Heart right ventricle (tissue), 16 donors: ENCODE measurements around the gene ARMC7. TPM values are rescaled to one million over a fixed set of nuclear protein-coding genes. Genes with fewer than 3 reads are reported as not detected.
"Not testable (repeated sequence)": the region's sequence is repeated elsewhere in the genome, so short reads cannot be mapped to it uniquely, and the experiment has no call there.

Source experiments
- ATAC-seq, 8 donors: fragments of 200-7000 bp; cut with Tn5 transposase; one replicate each; pipeline ENCODE4 v1.9.1; 2020; ENCODE audit warnings: mild to moderate bottlenecking in 8 of 8, moderate library complexity in 8 of 8, moderate number of reproducible peaks in 1 of 8
- DNase-seq, 2 donors: peaks; one replicate each; pipeline ENCODE4 v3.0.0-alpha.2; 2020
- H3K27ac ChIP-seq, 10 donors: fragments of 200-600 bp; sonication (generic) in 2 of 10; one replicate each; pipeline versions ENCODE4 v1.5.0 to v1.8.0; 2020 to 2022; ENCODE audit warnings: mild to moderate bottlenecking in 3 of 10
- H3K27me3 ChIP-seq, 7 donors: fragments of 200-600 bp; one replicate each; pipeline ENCODE4 v1.8.0; 2021 to 2022; ENCODE audit warnings: mild to moderate bottlenecking in 2 of 7
- H3K36me3 ChIP-seq, 9 donors: fragments of 200-600 bp; sonication (generic) in 1 of 9; one replicate each; pipeline versions ENCODE4 v1.5.0 to v1.8.0; 2020 to 2022; ENCODE audit warnings: mild to moderate bottlenecking in 2 of 9
- H3K4me1 ChIP-seq, 9 donors: fragments of 200-600 bp; sonication (generic) in 1 of 9; one replicate each; pipeline versions ENCODE4 v1.5.0 to v1.8.0; 2020 to 2022; ENCODE audit warnings: mild to moderate bottlenecking in 4 of 9
- H3K4me3 ChIP-seq, 10 donors: fragments of 200-600 bp; sonication (generic) in 2 of 10; one replicate each; pipeline versions ENCODE4 v1.5.0 to v1.8.0; 2020 to 2022; ENCODE audit warnings: mild to moderate bottlenecking in 7 of 10, moderate library complexity in 2 of 10
- H3K9me3 ChIP-seq, 11 donors: fragments of 200-600 bp in 10 of 11; sonication (generic) in 2 of 11; one replicate each; pipeline versions ENCODE4 v1.5.0 to v1.8.0; 2013 to 2022; ENCODE audit warnings: mild to moderate bottlenecking in 2 of 11, control low read depth in 1 of 11, moderate library complexity in 1 of 11
- WGBS, 2 donors: extraction: QIAGEN DNeasy Blood & Tissue Kit; methylation state at CpG; one replicate each; pipeline ENCODE4 v1.1.7; 2013; ENCODE audit warnings: inconsistent platforms in 1 of 2; 5-methylcytosine and 5-hydroxymethylcytosine counted together
- intact Hi-C, 10 donors: fragments of 100-400 bp; cut with DNase I; formaldehyde crosslinking; loops; one replicate each; pipeline versions ENCODE4 v1.11.1 to v1.14.2; 2022
- polyA plus RNA-seq, 2 donors: library from polyadenylated mRNA; stranded (reverse); fragments of 200-250 nt; gene quantifications; one replicate each; pipeline ENCODE4 v1.2.3, GENCODE V29; 2013
- total RNA-seq, 10 donors: library from RNA; stranded (reverse); fragmentation: NEBNext Ultra II Directional in 3 of 10; extraction: Animal tissue kit (Norgen Biotek cat#: 25700) in 3 of 10; gene quantifications; one replicate each; pipeline versions ENCODE4 v1.2.1 to v1.2.4, GENCODE V29; 2021 to 2023
- TF ChIP-seq, protein P1 (sequence below), 9 donors: fragments of 200-600 bp; sonication (generic) in 2 of 9; IDR thresholded peaks; one replicate each; pipeline versions ENCODE4 v1.5.0 to v1.8.0; 2021 to 2022; ENCODE audit warnings: antibody characterized with exemption in 9 of 9, mild to moderate bottlenecking in 5 of 9, moderate library complexity in 1 of 9
- donor health status: Arrhythmogenic right ventricular cardiomyopathy.
- donor health status: ischemic (EF 13 %, LVEDD 7.1; RV severe dilation, severe dysfunction).
- donor health status: healthy with polysubstance abuse.
- donor health status: DM: no; HTN: yes; CAD: no.
- donor health status: DM: no; HTN: no; CAD: no.
- donor health status: ischemic (EF 25% LVEDD 6.9; RV normal size, moderate dysfunction).
- donor health status: ischemic (EF 25% LVEDD 5.7; RV mildly dilated, moderate dysfunction).
- donor health status: healthy.
- donor health status: DM: yes; HTN: yes; CAD: no.
- donor health status: Ischemic cardiomyopathy.
- donor health status: ischemic (EF 35%, LVEDD 5.7; RV mildly dilated, moderate dysfunction).
- donor health status: nonischemic (EF 11% LVEDD 7.7; RV severe dilation, severe dysfunction).
- donor health status: DM: yes; HTN: yes; CAD: no.
- donor health status: PGD.
- donor health status: ischemic (EF 29% LVEDD 5.4; RV normal size, mild dysfunction).
- donor health status: nonischemic (EF 23%, LVEDD 6.1; RV moderate dilation, normal function).

Gene ARMC7
- total and polyA plus RNA-seq, 12 donors, result 3.1 to 7.9 (median 5.2) TPM

- WGBS, 2 donors, result 2 to 3% methylated on average over 48 to 67 of the region's 67 CpGs
- peak; percentile 96 to 99 for DNase-seq
- intact Hi-C loops, result loop anchor here in 2 of 10 donors (2.0 to 5.0 kb wide), 2 partner anchors 28 to 42 kb away; partner anchors contain the start of gene SUMO2 (in 1 of the 2)
- Histone ChIP-seq H3K27me3 (no peaks in the 10 kb centered on the region), H3K4me3 (peak within 1 kb of the TSS; percentile 43 to 93 (median 80)), H3K27ac (peak within 1 kb of the TSS in 9 of 10 donors; percentile 52 to 94 (median 84)), H3K9me3 (no peaks in the 10 kb centered on the region), H3K4me1 (peaks cover 0 to 26% (median 13%) of the 10 kb centered on the region in 9 donors), H3K36me3 (peaks cover 0 to 5% (median 0%) of the 10 kb centered on the region in 9 donors)
- peak; percentile 100 for ATAC-seq
- TF ChIP-seq, protein P1, sequence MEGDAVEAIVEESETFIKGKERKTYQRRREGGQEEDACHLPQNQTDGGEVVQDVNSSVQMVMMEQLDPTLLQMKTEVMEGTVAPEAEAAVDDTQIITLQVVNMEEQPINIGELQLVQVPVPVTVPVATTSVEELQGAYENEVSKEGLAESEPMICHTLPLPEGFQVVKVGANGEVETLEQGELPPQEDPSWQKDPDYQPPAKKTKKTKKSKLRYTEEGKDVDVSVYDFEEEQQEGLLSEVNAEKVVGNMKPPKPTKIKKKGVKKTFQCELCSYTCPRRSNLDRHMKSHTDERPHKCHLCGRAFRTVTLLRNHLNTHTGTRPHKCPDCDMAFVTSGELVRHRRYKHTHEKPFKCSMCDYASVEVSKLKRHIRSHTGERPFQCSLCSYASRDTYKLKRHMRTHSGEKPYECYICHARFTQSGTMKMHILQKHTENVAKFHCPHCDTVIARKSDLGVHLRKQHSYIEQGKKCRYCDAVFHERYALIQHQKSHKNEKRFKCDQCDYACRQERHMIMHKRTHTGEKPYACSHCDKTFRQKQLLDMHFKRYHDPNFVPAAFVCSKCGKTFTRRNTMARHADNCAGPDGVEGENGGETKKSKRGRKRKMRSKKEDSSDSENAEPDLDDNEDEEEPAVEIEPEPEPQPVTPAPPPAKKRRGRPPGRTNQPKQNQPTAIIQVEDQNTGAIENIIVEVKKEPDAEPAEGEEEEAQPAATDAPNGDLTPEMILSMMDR (IDR thresholded peaks at IDR 0.05), result no peak
These were observed 44.7 kb downstream of the ARMC7 start, which contains the start of gene JPT1 for GRCh38 chr17:75154195-75155106. Gene JPT1, minus strand, starts transcription at chr17:75154512. Its CDS starts 115 bp downstream, at chr17:75154397.

DNA sequence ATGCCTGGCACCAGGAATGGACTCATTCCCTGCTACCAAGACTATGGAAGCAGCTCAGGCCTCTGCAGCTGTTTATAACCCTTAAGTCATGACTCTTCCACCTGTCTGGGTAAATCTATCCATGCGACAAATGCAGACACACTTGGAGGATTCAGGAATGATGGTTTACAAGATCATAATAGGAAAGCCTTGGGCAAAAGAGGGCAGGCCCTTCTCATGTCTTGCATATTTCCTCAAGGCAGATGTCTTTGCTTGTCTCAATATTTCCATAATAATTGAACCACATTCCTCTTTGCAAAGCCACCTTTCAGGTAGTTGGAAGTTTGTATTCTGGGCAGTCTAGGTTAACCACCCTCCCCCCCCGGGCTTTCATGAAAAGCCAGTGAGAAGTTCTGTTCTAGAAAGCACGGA is 45.4 kb downstream of the ARMC7 start:
- H3K27me3 ChIP-seq, result no peaks in the 10 kb centered on the region
- H3K9me3 ChIP-seq, result no peaks in the 10 kb centered on the region
- H3K27ac ChIP-seq, result peak overlapping the region in 3 of 10 donors; percentile 10 to 84 (median 81)
- intact Hi-C loops, result loop anchor here in 1 of 10 donors (2.0 kb wide), 1 partner anchor 28 kb away; the partner anchor contains the start of gene SUMO2
- H3K36me3 ChIP-seq, result peaks cover 0 to 12% (median 0%) of the 10 kb centered on the region in 9 donors
- TF ChIP-seq, protein P1 (IDR thresholded peaks at IDR 0.05), result no peak
- DNase-seq, result no peak
- 88 to 93% methylated on average over 3 of the region's 3 CpGs for WGBS, 2 donors
- peak overlapping the region in 4 of 10 donors; percentile 76 to 93 (median 84) for H3K4me3 ChIP-seq
- H3K4me1 ChIP-seq, result peaks cover 0 to 26% (median 13%) of the 10 kb centered on the region in 9 donors
- ATAC-seq, result no peak

DNA sequence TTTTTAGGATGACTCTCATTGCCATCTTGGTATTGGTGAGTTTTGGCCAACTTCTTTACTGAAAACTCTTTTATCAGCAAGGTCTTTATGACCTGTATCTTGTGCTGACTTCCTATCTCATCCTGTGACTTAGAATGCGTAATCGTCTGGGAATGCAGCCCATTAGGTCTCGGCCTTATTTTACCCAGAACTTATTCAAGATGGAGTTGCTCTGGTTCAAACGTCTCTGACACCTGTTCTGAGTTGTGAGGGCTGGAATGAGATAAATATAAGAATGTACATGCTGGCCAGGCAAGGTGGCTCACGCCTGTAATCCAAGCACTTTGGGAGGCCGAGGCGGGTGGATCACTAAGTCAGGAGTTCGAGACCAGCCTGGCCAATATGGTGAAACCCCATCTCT is 48.7 kb downstream of the ARMC7 start:
- Histone ChIP-seq H3K36me3 (peaks cover 0 to 18% (median 3%) of the 10 kb centered on the region in 9 donors), H3K4me1 (peaks cover 0 to 10% (median 4%) of the 10 kb centered on the region in 9 donors)
- H3K27ac ChIP-seq, intact Hi-C loops, H3K9me3 ChIP-seq, H3K27me3 ChIP-seq, H3K4me3 ChIP-seq, ATAC-seq, DNase-seq: not testable (repeated sequence)
- 92 to 93% methylated on average over 8 of the region's 8 CpGs for WGBS, 2 donors

DNA sequence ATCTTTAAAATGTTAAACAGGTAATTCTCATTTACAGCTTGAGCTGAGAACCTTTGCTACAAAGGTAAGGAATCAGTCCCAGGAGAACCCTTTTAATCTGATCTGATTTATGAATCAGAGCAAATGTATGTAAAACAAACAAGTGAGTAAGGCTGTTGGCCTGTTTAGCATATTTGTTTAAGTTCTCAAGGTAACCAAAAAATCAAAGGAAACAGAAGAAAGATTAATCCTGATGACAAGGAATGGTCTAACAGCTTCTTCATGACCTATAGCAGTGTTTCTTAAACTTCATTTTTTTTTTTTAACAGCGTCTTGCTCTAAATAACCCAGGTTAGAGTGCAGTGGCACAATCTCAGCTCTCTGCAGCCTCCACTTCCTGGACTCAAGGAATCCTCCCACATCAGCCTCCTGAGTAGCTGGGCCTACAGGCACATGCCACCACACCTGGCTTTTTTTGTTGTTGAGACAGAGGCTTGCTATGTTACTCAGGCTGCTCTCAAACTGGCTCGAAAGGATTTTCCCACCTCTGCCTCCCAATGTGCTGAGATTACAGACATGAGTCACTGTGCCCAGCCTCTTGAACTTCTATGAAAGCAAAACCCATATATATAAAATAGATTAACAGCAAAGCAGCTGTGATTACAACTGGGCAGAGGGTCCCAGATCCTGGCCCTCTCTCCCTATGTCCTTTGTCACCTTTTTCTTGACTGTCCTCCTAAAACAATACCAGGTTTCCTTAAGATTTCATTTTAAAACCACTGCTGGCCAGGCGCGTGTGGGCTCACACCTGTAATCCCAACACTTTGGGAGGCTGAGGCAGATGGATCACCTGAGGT is 49.6 kb downstream of the ARMC7 start:
- Histone ChIP-seq H3K4me1 (peaks cover 0 to 7% (median 0%) of the 10 kb centered on the region in 9 donors), H3K36me3 (peaks cover 0 to 27% (median 9%) of the 10 kb centered on the region in 9 donors), H3K27ac (no peak overlapping the region), H3K9me3 (no peaks in the 10 kb centered on the region), H3K27me3 (no peaks in the 10 kb centered on the region), H3K4me3 (no peak overlapping the region)
- 93 to 96% methylated on average over 4 of the region's 4 CpGs for WGBS, 2 donors
- DNase-seq (no peak), ATAC-seq (no peak)
- intact Hi-C loops, result loop anchor here in 2 of 10 donors (10.0 kb wide), 2 partner anchors 45 to 95 kb away; no protein-coding TSS in a partner anchor
- TF ChIP-seq, protein P1 (IDR thresholded peaks at IDR 0.05), result no peak
